GM21737 (cell line): ENCODE data around the gene FAXDC2.
A peak's percentile ranks its signal among the peaks of the same experiment; 100 is the strongest.

Source experiments
- ATAC-seq: cut with Tn5 transposase; IDR thresholded peaks from one replicate; pipeline ENCODE4 v1.9.1; 2021; ENCODE audit warnings: mild to moderate bottlenecking, moderate library complexity; ENCODE audit not compliant: unreplicated experiment

The FAXDC2 gene

DNA sequence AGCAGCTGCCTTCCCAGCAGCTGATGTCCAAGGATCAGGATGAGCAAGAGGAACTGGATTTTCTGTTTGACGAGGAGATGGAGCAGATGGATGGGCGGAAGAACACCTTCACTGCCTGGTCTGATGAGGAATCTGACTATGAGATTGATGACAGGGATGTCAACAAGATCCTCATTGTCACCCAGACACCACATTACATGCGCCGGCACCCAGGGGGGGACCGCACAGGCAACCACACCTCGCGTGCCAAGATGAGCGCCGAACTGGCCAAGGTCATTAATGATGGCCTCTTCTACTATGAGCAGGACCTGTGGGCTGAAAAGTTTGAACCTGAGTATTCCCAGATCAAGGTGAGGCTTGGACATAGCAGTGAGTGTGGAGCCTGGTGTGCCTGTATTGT, 48.4 kb downstream of the FAXDC2 start:
- ATAC-seq = no peak

- ATAC-seq = no peak
Measured at GRCh38 chr5:154801083-154801482, 49.3 kb downstream of the FAXDC2 start.

- ATAC-seq = no peak
Measured at GRCh38 chr5:154800582-154800981, 49.8 kb downstream of the FAXDC2 start.

DNA sequence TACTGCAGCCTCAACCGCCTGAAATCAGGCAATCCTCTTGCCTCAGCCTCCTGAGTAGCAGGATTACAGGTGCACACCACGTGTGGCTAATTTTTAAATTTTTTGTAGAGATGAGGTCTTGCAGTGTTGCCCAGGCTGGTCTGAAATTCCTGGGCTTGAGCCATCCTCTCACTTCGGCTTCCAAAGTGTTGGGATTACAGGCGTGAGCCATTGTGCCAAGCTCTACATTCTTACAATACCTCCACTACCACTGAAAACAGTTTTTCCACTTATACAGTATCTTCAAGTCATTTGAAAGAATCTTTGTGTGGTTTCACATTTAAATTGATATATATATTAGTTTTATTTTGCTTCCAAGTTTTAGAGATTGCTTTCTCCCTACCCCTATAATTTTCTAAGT, 52.6 kb downstream of the FAXDC2 start:
- no peak for ATAC-seq

GRCh38 chr5:154795235-154795596, 55.2 kb downstream of the FAXDC2 start:
- ATAC-seq = no peak

DNA sequence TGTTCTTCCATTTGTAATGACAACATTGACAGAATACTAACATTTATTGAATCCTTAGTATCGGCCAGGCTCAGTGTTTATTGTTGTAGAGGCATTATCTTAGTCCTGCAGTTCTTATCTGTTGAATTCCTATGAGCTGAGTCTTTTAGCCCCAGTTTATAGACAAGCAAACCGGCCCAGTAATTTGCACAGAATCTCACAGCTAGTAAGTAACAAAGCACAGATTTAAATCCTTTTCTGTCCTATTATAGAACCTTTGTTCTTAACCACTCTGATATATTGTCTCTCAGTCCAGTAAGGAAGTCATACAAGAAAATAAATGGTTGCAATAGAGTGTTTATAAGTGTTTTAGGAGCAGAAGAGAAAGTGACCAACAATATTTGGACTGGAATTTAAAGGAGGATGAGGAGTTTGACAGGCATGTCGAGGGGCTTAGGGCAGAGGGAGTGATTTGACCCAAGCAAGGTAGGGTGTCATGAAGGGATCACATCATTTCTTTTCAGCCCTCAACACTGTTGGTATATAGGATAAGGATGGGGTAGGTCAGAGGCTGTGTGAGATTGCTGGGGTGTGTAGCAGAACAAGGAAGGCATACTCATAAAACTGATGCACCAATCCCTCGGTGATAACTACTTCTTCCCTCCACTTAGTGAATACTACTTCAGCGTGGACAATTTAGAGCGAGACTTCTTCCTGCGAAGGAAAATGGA, 55.7 kb downstream of the FAXDC2 start:
- no peak for ATAC-seq

DNA sequence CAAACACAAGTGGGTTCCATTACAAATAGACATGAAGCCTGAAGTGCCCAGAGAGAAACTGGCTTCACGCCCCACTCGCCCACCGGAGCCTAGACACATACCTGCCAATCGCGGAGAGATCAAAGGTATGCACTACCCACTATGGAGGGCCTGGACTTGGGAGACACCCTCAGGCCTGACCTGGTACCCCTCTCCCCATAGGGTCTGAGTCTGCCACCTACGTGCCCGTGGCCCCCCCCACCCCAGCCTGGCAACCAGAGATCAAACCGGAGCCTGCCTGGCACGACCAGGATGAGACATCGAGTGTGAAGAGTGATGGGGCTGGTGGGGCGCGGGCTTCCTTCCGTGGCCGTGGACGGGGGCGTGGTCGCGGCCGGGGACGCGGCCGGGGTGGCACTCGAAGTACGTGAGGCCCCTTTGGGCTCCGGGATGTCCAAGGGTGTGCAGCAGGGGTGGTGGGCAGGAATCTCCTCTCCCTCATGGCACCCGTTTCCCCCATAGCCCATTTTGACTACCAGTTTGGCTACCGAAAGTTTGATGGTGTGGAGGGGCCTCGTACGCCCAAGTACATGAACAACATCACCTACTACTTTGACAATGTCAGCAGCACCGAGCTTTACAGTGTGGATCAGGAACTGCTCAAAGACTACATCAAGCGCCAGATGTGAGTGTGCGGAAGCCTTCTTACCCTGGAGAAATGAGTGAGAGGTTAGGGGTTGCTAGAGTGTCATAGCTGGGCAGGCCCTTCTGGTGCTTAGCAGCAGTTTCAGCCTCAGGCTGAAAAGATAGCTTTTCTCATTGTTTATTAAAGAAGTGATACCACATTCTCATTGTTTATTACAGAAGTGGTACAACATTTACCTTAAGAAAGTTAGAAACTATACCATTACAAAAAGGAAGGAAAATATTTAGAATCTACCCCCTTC, 56.5 kb downstream of the FAXDC2 start:
- no peak for ATAC-seq

DNA sequence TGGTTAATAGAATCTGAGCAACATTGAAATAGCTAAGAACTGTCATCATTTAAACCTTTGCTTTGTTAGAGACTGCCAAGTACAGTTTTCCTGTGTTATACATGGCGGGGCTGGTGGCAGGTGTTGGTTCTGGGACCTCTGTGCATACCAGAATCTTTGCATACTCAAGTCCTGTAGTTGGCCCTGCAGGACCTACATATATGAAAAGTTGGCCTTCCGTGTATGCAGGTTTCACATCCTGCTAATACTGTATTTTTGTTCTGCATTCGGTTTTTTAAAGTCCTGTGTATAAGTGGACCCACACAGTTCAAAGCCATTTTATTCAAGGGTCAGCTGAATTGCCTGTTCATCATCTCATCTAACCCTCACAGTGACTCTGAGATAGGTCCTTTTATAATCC, 58.9 kb downstream of the FAXDC2 start:
- ATAC-seq = peak; percentile 71

- no peak for ATAC-seq
Measured at GRCh38 chr5:154788212-154788611, 62.2 kb downstream of the FAXDC2 start.

GRCh38 chr5:154786414-154786813, 64.0 kb downstream of the FAXDC2 start:
- ATAC-seq = no peak

DNA sequence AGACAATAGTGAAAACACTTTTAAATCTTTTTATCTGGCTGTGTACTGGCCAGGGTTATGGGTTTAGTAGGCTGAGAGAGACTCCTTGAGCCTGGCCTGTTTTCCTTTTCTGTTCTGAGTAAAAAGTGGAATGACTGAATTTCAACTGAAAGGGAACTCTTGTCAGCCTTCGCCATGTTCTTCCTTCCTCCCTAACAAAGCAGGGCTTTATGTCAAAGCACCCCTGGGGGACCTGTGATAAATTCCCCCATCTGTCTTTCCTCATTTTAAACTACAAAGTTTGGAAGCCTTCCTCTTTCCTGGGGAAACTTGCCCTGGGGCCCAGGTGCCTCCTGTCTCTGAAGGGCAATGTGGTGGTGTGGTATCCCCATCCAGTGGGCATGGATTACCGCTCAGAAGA, 65.5 kb downstream of the FAXDC2 start:
- no peak for ATAC-seq

GRCh38 chr5:154783774-154784460, 66.5 kb downstream of the FAXDC2 start:
- ATAC-seq = peak; percentile 52

DNA sequence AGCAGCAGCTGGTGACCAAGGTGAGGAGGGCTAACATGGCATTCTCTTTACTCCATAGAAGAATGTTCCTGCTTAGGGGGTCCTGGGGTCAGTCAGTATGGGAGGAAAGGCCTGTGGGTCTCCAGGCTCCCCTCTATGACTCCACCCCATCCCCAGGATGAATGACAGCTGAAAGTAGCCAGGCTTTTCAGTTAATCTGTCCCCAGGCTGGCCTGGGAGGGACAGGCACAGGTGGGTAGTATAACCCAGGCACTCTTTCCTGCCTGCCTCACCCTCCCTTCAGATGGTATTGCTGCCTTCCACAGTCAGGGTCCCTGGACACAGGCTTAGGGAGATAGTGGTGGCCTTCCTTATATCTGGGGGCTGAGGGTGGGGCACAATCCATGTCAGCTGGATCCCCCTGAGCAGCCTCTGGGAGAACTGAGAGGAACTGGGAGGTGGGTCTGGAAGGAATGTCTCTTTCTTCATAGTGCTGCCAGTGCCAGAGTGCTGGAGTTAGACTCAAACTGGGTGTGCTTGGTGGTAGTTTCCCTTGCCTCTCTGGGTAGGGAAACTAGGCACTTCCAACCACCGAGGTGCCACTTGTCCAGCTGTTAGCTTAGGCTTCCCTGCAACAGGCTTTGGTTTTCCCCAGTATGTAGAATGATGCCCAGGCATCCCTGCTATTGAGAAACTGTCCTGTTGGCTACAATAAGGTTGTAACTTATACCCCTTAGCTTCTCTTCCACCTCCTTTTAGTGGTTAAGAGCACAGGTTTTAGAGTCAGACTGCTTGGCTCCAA, 67.4 kb downstream of the FAXDC2 start:
- no peak for ATAC-seq

DNA sequence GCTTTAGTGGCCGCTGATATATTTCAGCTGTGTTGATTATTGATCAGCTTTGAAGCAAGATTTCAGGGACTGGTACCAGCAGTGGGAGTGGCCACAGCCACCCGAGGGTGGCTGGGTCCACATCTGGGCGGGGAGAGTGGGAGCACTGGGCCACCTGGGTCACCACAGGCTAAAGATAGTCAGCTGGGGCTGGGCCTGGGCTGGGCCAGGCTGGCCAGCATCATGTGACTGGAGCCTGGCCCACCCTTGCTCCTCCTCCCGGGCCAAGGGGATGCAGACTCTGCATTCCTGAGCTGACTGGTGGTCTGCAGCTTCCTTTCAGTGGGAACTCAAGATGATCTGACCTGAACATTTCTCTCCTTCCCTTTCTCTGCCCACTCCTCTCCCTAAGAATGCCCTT, 68.1 kb downstream of the FAXDC2 start:
- ATAC-seq = no peak

GRCh38 chr5:154780128-154780527, 70.3 kb downstream of the FAXDC2 start:
- no peak for ATAC-seq

GRCh38 chr5:154779105-154779504, 71.3 kb downstream of the FAXDC2 start:
- ATAC-seq = no peak

GRCh38 chr5:154778534-154778933, 71.9 kb downstream of the FAXDC2 start:
- no peak for ATAC-seq

- ATAC-seq = no peak
Measured at GRCh38 chr5:154776167-154776566, 74.2 kb downstream of the FAXDC2 start.

- no peak for ATAC-seq
Measured at GRCh38 chr5:154773326-154773725, 77.1 kb downstream of the FAXDC2 start.

DNA sequence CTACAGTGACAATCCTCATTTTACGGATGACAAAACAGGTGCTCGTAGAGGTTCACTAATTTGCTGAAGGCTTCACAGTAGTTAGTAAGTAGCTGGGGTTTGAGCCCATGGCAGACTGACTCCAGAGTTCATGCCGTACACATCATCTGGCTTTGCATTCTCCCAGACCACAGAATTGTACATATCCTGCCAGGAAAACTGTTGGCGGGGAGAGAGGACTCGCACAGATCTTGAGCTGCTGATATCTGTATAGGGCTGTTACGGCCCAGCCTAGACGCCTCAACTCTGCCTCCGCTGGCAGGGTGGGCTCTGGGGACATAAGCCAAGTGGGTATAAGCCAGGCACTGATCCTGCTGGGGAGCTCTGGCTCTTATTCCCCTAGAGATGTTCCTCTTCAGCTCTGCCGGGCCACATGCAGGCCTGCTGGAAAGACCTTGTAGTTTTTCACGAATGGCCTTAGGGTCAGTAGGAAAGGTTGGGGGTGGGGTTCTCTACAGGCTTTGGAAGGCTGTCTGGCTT, 79.0 kb downstream of the FAXDC2 start:
- ATAC-seq = no peak

DNA sequence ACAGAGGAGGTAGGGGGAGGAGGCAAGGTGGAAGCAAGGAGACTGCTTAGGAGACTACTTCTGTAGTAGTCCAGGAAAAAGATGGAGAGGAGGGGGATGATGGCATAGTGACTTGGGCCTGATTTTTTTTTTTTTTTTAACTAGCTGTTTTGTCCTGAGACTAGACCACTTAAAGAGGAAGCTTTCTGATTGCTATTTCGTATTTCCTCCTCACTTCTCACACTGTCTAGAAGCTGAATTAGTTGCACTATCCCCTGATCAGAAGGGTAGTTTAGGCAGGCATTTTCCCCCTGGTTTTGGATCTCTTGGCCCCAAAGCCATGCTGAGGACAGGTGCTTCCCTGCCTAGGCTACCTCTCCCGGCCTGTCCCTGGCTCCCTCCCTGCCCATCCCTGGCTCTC, 80.3 kb downstream of the FAXDC2 start:
- no peak for ATAC-seq
